Vagina (tissue), 2 donors: ENCODE measurements around the gene ANKRD34B. TPM values are rescaled to one million over a fixed set of nuclear protein-coding genes. Genes with fewer than 3 reads are reported as not detected.

Source experiments
- DNase-seq, 2 donors: peaks; one replicate each; pipeline ENCODE4 v3.0.0-alpha.2; 2017; ENCODE audit errors: extremely low spot score in 2 of 2
- H3K27ac ChIP-seq: fragments of 200-600 bp; sonication (generic); one replicate; pipeline ENCODE4 v1.5.1; 2019
- H3K27me3 ChIP-seq: fragments of 200-600 bp; sonication (generic); one replicate; pipeline ENCODE4 v1.5.1; 2019
- H3K36me3 ChIP-seq, 2 donors: fragments of 200-600 bp; sonication (generic); one replicate each; pipeline ENCODE4 v1.5.1; 2017 to 2019
- H3K4me1 ChIP-seq: fragments of 200-600 bp; sonication (generic); one replicate; pipeline ENCODE4 v1.5.1; 2019
- H3K4me3 ChIP-seq, 2 donors: fragments of 200-600 bp; sonication (generic); 1 replicate in 1 of 2; 2 replicates in 1 of 2; pipeline ENCODE4 v1.5.1; 2016 to 2019
- H3K9me3 ChIP-seq: fragments of 200-600 bp; sonication (generic); one replicate; pipeline ENCODE4 v1.5.1; 2019
- CTCF ChIP-seq, 3 experiments: fragments of 450-650 bp in 2 of 3; fragments of 200-600 bp in 1 of 3; sonication (generic) in 1 of 3; IDR thresholded peaks; one replicate each; pipeline ENCODE4 v1.5.1; 2017 to 2019; ENCODE audit warnings: antibody characterized with exemption in 3 of 3, mild to moderate bottlenecking in 2 of 3, moderate library complexity in 2 of 3
- POLR2A ChIP-seq, 2 donors: fragments of 450-650 bp; IDR thresholded peaks; one replicate each; pipeline ENCODE4 v1.6.1; 2017; ENCODE audit warnings: antibody characterized with exemption in 2 of 2, mild to moderate bottlenecking in 2 of 2, moderate library complexity in 2 of 2
- POLR2AphosphoS5 ChIP-seq, 2 donors: sonication (generic); formaldehyde crosslinking; IDR thresholded peaks; one replicate each; pipeline ENCODE4 v1.9.0; 2017; ENCODE audit warnings: antibody characterized with exemption in 2 of 2, mild to moderate bottlenecking in 2 of 2, low read depth in 1 of 2; ENCODE audit not compliant: insufficient read depth in 1 of 2
- intact Hi-C: fragments of 100-400 bp; cut with DNase I; formaldehyde crosslinking; loops from one replicate; pipeline ENCODE4 v1.15.1; 2023
- total RNA-seq: library from RNA; depleted of rRNA; stranded (reverse); fragments of >200 nt; gene quantifications from one replicate; pipeline ENCODE4 v1.2.3, GENCODE V29; 2016

ANKRD34B gene
- total RNA-seq, 1 donor from 2014 or later: not detected

- intact Hi-C loops: no loop called here
- H3K4me3 ChIP-seq: no peak overlapping the region
- DNase-seq: no peak
- H3K4me1 ChIP-seq: no peaks in the 10 kb centered on the region
- no peak for TF ChIP-seq CTCF (IDR thresholded peaks at IDR 0.05)
- TF ChIP-seq POLR2AphosphoS5 (IDR thresholded peaks at IDR 0.05; ENCODE audit: insufficient read depth in 1 of 2, low read depth in 1 of 2): no peak
- TF ChIP-seq POLR2A (IDR thresholded peaks at IDR 0.05): no peak
- no peak overlapping the region for H3K27ac ChIP-seq
- no peaks in the 10 kb centered on the region for H3K36me3 ChIP-seq
- no peaks in the 10 kb centered on the region for H3K27me3 ChIP-seq
- no peaks in the 10 kb centered on the region for H3K9me3 ChIP-seq
These were observed 6.3 kb upstream of the ANKRD34B start for GRCh38 chr5:80576383-80576782.

GRCh38 chr5:80573062-80573461 lies 3.0 kb upstream of the ANKRD34B start:
- DNase-seq: no peak
- H3K27me3 ChIP-seq: no peaks in the 10 kb centered on the region

GRCh38 chr5:80569086-80569960 lies 757 bp downstream of the ANKRD34B start:
- Histone ChIP-seq H3K27me3 (no peaks in the 10 kb centered on the region), H3K4me3 (peak overlapping the region; percentile 27 to 31), H3K36me3 (no peaks in the 10 kb centered on the region), H3K27ac (no peak overlapping the region), H3K4me1 (peaks cover 17% of the 10 kb centered on the region), H3K9me3 (no peaks in the 10 kb centered on the region)
- DNase-seq: no peak
- TF ChIP-seq POLR2AphosphoS5 (IDR thresholded peaks at IDR 0.05; ENCODE audit: insufficient read depth in 1 of 2, low read depth in 1 of 2) (no peak), POLR2A (IDR thresholded peaks at IDR 0.05) (no peak), CTCF (IDR thresholded peaks at IDR 0.05) (no peak)
- intact Hi-C loops: no loop called here

More at GRCh38 chr5:80573062-80573461, 3.0 kb upstream of the ANKRD34B start:
- intact Hi-C loops: no loop called here
- TF ChIP-seq POLR2AphosphoS5 (IDR thresholded peaks at IDR 0.05; ENCODE audit: insufficient read depth in 1 of 2, low read depth in 1 of 2) (no peak), CTCF (IDR thresholded peaks at IDR 0.05) (no peak), POLR2A (IDR thresholded peaks at IDR 0.05) (no peak)
- peaks cover 17% of the 10 kb centered on the region for H3K4me1 ChIP-seq
- H3K9me3 ChIP-seq: no peaks in the 10 kb centered on the region
- H3K27ac ChIP-seq: no peak overlapping the region
- H3K36me3 ChIP-seq: no peaks in the 10 kb centered on the region
- no peak overlapping the region for H3K4me3 ChIP-seq

- no peaks in the 10 kb centered on the region for H3K27me3 ChIP-seq
- TF ChIP-seq POLR2A (IDR thresholded peaks at IDR 0.05) (no peak), POLR2AphosphoS5 (IDR thresholded peaks at IDR 0.05; ENCODE audit: insufficient read depth in 1 of 2, low read depth in 1 of 2) (no peak), CTCF (IDR thresholded peaks at IDR 0.05) (no peak)
- intact Hi-C loops: no loop called here
- H3K36me3 ChIP-seq: no peaks in the 10 kb centered on the region
- peaks cover 17% of the 10 kb centered on the region for H3K4me1 ChIP-seq
- H3K4me3 ChIP-seq: no peak overlapping the region
- no peak overlapping the region for H3K27ac ChIP-seq
- no peaks in the 10 kb centered on the region for H3K9me3 ChIP-seq
- DNase-seq: no peak
These were observed 1.8 kb downstream of the ANKRD34B start for GRCh38 chr5:80568251-80568650.

GRCh38 chr5:80566711-80567259 lies 3.3 kb downstream of the ANKRD34B start:
- H3K9me3 ChIP-seq: no peaks in the 10 kb centered on the region
- no peak overlapping the region for H3K4me3 ChIP-seq
- H3K27me3 ChIP-seq: no peaks in the 10 kb centered on the region

More at GRCh38 chr5:80566711-80567259, 3.3 kb downstream of the ANKRD34B start:
- TF ChIP-seq POLR2AphosphoS5 (IDR thresholded peaks at IDR 0.05; ENCODE audit: insufficient read depth in 1 of 2, low read depth in 1 of 2) (no peak), POLR2A (IDR thresholded peaks at IDR 0.05) (no peak), CTCF (IDR thresholded peaks at IDR 0.05) (no peak)
- Histone ChIP-seq H3K36me3 (no peaks in the 10 kb centered on the region), H3K4me1 (peaks cover 17% of the 10 kb centered on the region), H3K27ac (no peak overlapping the region)
- intact Hi-C loops: no loop called here
- DNase-seq: no peak
